ENCODE results near the gene XIRP1.
"Not testable (repeated sequence)": the region's sequence is repeated elsewhere in the genome, so short reads cannot be mapped to it uniquely, and the experiment has no call there.

XIRP1 gene

GRCh38 chr3:39192490-39193092 is at the start of gene XIRP1:
XIRP1 (minus strand) TSS chr3:39192595; CDS start chr3:39189445, 3,150 bp downstream.
- no peak for TF ChIP-seq GATA1 (IDR thresholded peaks at IDR 0.05; ENCODE audit: low read depth, low read length)
- no peak for TF ChIP-seq POLR2A (IDR thresholded peaks at IDR 0.05; ENCODE audit: low read length)
- DNase-seq, result no peak

- TF ChIP-seq GATA1 (IDR thresholded peaks at IDR 0.05; ENCODE audit: low read depth, low read length) (no peak), POLR2A (IDR thresholded peaks at IDR 0.05; ENCODE audit: low read length) (no peak)
- DNase-seq, result no peak
Observed at GRCh38 chr3:39241561-39241960, 49.2 kb upstream of the XIRP1 start.

- TF ChIP-seq POLR2A (IDR thresholded peaks at IDR 0.05; ENCODE audit: low read length) (no peak), GATA1 (IDR thresholded peaks at IDR 0.05; ENCODE audit: low read depth, low read length) (no peak)
- DNase-seq, result no peak
Observed at GRCh38 chr3:39237027-39237426, 44.6 kb upstream of the XIRP1 start.

GRCh38 chr3:39234651-39235050 is 42.3 kb upstream of the XIRP1 start:
- no peak for DNase-seq
- TF ChIP-seq GATA1 (IDR thresholded peaks at IDR 0.05; ENCODE audit: low read depth, low read length), result no peak
- TF ChIP-seq POLR2A (IDR thresholded peaks at IDR 0.05; ENCODE audit: low read length), result no peak

GRCh38 chr3:39232859-39233258 is 40.5 kb upstream of the XIRP1 start:
- TF ChIP-seq POLR2A (IDR thresholded peaks at IDR 0.05; ENCODE audit: low read length) (no peak), GATA1 (IDR thresholded peaks at IDR 0.05; ENCODE audit: low read depth, low read length) (no peak)
- no peak for DNase-seq

GRCh38 chr3:39230453-39230852 is 38.1 kb upstream of the XIRP1 start:
- DNase-seq, result no peak

GRCh38 chr3:39228496-39228895 is 36.1 kb upstream of the XIRP1 start:
- TF ChIP-seq GATA1 (IDR thresholded peaks at IDR 0.05; ENCODE audit: low read depth, low read length), result no peak
- no peak for DNase-seq

More at GRCh38 chr3:39230453-39230852, 38.1 kb upstream of the XIRP1 start:
- TF ChIP-seq POLR2A (IDR thresholded peaks at IDR 0.05; ENCODE audit: low read length) (no peak), GATA1 (IDR thresholded peaks at IDR 0.05; ENCODE audit: low read depth, low read length) (no peak)

- not testable (repeated sequence) for DNase-seq
Observed at GRCh38 chr3:39227596-39227995, 35.2 kb upstream of the XIRP1 start.

GRCh38 chr3:39226106-39226741 is 33.8 kb upstream of the XIRP1 start:
- no peak for DNase-seq
- TF ChIP-seq GATA1 (IDR thresholded peaks at IDR 0.05; ENCODE audit: low read depth, low read length) (no peak), POLR2A (IDR thresholded peaks at IDR 0.05; ENCODE audit: low read length) (no peak)

- no peak for DNase-seq
- no peak for TF ChIP-seq GATA1 (IDR thresholded peaks at IDR 0.05; ENCODE audit: low read depth, low read length)
- no peak for TF ChIP-seq POLR2A (IDR thresholded peaks at IDR 0.05; ENCODE audit: low read length)
Observed at GRCh38 chr3:39224288-39224687, 31.9 kb upstream of the XIRP1 start.

- no peak for DNase-seq
- TF ChIP-seq GATA1 (IDR thresholded peaks at IDR 0.05; ENCODE audit: low read depth, low read length) (no peak), POLR2A (IDR thresholded peaks at IDR 0.05; ENCODE audit: low read length) (no peak)
Observed at GRCh38 chr3:39222939-39223338, 30.5 kb upstream of the XIRP1 start.

- no peak for DNase-seq
- TF ChIP-seq POLR2A (IDR thresholded peaks at IDR 0.05; ENCODE audit: low read length), result no peak
- no peak for TF ChIP-seq GATA1 (IDR thresholded peaks at IDR 0.05; ENCODE audit: low read depth, low read length)
Observed at GRCh38 chr3:39222462-39222861, 30.1 kb upstream of the XIRP1 start.

GRCh38 chr3:39221141-39221530 is 28.7 kb upstream of the XIRP1 start:
- DNase-seq, result no peak
- TF ChIP-seq POLR2A (IDR thresholded peaks at IDR 0.05; ENCODE audit: low read length), result no peak
- no peak for TF ChIP-seq GATA1 (IDR thresholded peaks at IDR 0.05; ENCODE audit: low read depth, low read length)

GRCh38 chr3:39220407-39221140 is 28.2 kb upstream of the XIRP1 start:
- peak in 1 of 2 experiments; percentile 31 for DNase-seq
- no peak for TF ChIP-seq POLR2A (IDR thresholded peaks at IDR 0.05; ENCODE audit: low read length)
- no peak for TF ChIP-seq GATA1 (IDR thresholded peaks at IDR 0.05; ENCODE audit: low read depth, low read length)

- DNase-seq, result no peak
- TF ChIP-seq POLR2A (IDR thresholded peaks at IDR 0.05; ENCODE audit: low read length), result no peak
- TF ChIP-seq GATA1 (IDR thresholded peaks at IDR 0.05; ENCODE audit: low read depth, low read length), result no peak
Observed at GRCh38 chr3:39219702-39220101, 27.3 kb upstream of the XIRP1 start.

Data from erythroblast (primary cell).